Activated CD4-positive, alpha-beta T cell treated with anti-CD3 and anti-CD28 coated beads for 24 hours (primary cell): ENCODE results near the gene UPF2.
"Not testable (repeated sequence)": the region's sequence is repeated elsewhere in the genome, so short reads cannot be mapped to it uniquely, and the experiment has no call there.

ENCODE experiments used
- DNase-seq, 2 donors: peaks; one replicate each; pipeline ENCODE4 v3.0.0-alpha.2; 2020; ENCODE audit warnings: low read depth in 2 of 2

UPF2 gene

GRCh38 chr10:12042797-12043651, at the start of gene UPF2:
Gene UPF2 (minus strand): TSS chr10:12042809. CDS start chr10:12035423, 7,386 bp downstream.
- peak; percentile 95 to 96 for DNase-seq

- no peak for DNase-seq
Measured at GRCh38 chr10:12091421-12091820, 48.8 kb upstream of the UPF2 start.

DNA sequence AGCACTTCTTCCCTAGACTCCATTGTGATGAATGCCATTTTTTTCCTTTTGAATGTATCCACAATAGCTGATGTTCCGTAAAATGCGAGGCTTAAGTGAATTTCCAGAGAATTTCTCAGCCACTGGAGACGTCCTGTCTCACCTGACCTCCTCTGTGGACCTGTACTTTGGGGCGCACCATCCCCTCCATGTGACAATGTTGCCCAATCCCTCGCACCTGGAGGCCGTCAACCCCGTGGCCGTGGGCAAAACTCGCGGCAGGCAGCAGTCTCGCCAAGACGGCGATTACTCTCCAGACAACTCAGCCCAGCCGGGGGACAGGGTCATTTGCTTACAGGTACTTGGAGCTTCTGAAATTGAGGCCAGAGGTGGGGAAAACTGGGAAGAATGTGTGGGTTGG, 46.3 kb upstream of the UPF2 start:
- DNase-seq: no peak

DNA sequence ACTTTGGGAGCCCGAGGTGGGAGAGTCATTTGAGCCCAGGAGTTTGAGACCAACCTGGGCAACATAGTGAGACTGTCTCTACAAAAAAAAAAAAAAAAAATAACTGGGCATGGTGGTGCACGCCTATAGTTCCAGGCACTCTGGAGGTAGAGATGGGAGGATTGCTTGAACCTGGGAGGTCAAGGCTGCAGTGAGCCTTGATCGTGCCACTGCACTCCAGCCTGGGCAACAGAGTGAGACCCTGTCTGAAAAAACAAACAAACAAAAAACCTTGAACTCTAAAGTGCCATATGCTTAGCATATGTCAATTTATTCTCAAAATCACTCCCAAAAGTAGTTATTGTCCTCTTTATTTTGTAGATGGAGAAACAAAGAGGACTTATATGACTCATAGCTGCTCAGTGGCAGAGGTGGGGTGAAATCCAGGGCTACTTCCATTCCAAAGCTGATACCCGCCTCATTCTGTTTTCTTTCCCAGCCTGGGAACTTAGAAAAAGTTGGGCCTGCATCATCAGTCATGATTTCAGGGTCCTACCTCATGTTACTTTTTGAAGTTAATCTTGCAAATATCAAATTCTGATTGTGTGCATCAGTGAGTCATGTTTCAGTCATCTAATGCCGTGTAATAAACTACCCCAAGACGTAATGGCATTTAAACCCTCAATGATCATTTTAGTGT, 39.4 kb upstream of the UPF2 start:
- no peak for DNase-seq

DNA sequence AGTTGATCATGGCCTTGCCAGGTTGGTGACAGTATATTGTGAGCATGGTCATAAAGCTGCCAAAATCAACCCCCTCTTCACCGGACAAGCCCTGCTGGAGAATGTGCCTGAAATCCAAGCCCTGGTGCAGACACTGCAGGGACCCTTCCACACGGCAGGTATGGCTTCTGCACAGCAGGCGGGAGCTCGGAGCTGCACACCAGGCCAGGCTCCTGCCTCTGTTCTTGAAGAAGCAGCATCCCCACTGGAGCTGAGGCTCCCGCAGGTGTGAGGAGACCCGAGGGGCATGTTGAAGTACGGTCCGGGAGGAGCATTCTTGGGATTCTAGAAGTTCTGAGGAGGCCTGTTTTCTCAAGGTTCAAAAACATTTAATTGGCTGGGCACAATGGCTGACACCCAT, 38.9 kb upstream of the UPF2 start:
- no peak for DNase-seq

DNA sequence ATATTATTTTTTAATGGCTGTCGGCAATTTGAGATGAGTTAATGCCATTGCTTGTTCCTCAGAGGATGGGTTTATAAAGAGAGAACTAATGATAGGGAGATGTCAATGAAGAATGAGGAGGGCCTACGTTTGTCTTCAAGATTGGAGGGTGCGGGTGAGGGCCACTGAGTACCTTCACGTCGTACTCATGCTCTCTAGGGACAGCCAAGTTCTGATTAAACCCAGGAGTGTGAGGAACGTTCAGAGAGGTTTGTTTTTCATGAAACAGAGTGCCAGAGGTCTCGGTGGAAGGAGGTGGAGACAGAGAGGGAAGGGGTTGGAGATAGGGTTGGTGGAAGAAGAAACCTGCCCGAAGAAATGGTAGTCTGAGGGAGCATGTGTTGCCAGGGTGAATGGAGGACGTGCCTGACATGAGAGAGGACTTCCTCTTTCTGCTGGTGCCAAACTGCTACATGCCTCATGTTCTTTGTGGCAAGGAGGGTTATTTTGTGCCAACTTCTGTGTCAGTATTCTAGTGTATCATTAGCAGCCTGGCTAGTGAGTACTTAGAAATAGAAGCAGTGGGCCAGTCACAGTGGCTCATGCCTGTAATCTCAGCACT, 35.1 kb upstream of the UPF2 start:
- no peak for DNase-seq

DNA sequence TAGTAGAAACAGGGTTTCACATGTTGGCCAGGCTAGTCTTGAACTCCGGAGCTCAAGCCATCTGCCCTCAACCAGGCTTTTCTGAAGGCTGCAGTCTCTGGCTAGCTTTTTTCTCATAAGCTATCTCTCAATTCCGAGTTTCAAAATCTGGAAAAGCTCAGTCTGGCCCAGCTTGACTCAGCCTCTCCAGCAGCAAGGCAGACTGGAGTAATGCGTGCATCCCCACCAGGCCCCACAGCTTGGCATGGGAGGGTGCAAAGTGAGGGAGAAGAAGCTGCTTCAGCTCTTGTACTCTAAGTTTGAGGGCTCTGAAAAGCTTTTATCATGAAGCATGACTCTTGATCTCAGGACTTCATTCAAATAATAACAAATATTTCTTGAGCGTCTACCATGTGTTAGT, 30.9 kb upstream of the UPF2 start:
- DNase-seq: no peak

DNA sequence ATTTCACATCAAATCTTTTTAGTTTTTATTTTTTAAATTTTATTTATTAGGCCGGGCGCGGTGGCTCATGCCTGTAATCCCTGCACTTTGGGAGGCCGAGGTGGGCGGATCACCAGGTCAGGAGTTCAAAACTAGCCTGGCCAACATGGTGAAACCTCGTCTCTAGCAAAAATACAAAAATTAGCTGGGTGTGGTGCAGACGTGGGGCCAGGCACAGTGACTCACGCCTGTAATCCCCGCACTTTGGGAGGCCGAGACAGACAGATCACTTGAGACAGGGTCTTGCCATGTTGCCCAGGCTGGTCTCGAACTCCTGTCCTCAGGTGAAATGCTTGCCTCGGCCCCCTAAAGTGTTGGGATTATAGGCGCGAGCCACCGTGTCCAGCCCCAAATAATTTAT, 28.8 kb upstream of the UPF2 start:
- not testable (repeated sequence) for DNase-seq

DNA sequence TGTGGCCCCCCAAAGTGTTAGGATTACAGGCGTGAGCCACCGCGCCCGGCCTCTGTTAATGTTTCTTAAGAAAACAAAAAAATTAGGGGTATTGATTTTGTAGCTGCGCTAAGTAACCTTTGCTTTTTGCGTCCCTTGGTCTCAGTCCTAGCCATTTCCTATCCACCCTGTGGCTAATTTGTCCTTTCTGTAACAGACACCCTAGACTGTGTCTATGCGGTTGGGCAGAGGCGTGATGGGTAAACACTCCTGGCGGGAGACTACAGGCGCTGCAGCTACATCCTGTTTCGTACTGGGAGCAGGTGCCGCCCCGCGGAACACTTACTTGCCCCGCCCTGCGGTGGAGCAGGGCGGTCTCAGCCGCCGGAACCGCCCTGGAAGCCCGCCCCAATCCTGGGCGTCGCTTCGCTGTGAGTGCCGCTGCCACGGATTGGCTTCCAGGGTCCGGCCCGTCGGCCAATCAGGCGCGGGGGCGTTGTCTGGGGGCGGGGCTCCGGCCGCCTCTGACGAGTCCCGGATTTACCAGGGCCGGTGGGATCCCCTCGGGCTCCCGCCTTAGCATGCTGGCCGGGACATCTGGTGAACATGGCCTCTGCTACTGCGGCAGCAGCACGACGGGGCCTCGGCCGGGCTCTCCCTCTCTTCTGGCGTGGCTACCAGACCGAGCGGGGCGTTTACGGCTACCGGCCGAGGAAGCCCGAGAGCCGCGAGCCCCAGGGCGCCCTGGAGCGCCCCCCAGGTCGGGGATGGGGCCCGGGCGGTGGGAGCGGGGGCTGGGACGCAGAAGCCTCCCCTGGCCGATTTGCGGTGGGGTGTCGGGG, 26.1 kb upstream of the UPF2 start, which contains the start of gene DHTKD1:
TSS of gene DHTKD1 (plus strand) at position 506 of the 821 bp plus-strand sequence. CDS start at position 586, 80 bp downstream.
- DNase-seq: peak; percentile 98 to 99

DNA sequence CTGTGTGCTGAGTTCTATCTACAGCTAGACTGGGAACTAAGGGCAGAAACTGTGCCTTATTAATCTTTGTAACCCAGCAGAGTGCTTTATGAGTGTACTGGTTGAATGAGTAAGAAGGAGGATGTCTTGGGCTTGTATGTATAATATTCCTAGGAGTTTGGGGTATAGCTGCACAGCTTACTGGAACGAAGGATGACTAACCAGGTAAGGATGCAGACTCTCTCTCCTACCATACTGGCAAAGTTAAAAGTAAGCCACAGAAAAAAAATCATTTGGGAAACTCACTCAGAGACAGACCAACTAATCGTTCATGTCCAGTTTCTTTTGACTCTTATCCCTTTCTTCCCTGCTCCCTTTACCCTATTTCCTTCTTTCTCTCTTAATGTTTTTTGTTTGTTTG, 24.7 kb upstream of the UPF2 start:
- DNase-seq: no peak

DNA sequence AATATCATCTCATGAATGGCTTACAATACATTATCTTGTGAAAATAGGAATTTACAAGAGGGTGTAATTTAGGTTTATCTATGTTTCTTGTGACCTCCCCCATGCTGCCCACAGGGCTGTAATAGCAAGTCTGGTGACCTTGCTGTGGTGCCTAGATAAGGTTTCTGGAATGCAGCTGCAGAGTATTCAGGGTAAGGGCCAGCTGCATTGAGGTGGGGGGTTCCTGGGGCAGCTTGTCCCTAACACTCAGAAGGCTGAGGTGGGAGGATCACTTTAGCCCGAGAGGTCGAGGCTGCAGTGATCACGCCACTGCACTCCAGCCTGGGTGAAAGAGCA, 20.8 kb upstream of the UPF2 start:
- no peak for DNase-seq

DNA sequence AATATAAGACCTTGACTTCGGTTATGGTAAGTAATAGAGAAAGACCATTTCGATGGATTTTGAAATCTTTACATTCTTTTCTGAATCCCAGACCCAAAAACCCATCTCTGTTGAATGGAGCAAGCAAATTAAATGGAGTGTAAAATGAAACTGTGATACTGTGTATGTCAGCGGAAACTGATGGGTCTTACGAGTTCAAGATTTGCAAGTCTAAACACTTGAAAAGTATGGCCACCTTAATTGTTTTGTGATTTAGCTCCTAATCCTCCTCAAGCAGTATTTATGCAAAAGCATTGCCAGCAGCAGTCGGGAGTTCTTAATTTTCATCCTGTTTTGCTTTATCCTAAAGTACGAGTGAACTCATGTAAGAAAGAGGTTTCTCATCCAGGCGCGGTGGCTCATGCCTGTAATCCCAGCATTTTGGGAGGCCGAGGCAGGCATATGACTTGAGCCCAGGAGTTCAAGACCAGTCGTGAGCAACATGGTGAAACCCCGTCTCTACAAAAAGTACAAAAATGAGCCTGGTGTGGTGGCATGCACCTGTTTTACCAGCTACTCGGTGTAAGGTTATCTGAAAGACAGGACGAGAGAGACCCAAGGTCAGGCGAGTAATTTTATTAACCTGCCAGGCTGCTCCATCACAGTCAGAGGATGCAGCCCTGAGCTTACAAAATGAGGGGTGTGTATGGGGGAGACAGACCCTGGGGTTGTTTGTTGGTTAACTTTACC, 20.3 kb upstream of the UPF2 start:
- no peak for DNase-seq

DNA sequence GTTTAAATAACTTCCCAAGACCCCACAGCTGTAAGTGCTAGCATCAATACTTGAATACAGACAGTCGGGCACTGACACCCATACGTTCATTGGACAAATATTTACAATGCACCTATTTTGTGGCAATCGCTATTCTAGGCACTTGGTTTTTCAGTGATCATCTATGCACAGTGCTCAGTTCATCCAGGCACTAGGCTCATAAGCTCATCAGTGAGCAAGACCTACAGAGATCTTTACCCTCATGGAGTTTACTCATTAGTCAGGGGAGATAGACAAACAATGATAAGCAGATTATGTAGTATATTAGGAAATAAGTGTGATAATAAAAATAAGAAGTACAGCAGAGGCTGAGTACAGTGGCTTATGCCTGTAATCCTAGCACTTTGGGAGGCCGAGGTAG, 18.5 kb upstream of the UPF2 start:
- DNase-seq: no peak

- no peak for DNase-seq
Measured at GRCh38 chr10:12056748-12057147, 14.1 kb upstream of the UPF2 start.

DNA sequence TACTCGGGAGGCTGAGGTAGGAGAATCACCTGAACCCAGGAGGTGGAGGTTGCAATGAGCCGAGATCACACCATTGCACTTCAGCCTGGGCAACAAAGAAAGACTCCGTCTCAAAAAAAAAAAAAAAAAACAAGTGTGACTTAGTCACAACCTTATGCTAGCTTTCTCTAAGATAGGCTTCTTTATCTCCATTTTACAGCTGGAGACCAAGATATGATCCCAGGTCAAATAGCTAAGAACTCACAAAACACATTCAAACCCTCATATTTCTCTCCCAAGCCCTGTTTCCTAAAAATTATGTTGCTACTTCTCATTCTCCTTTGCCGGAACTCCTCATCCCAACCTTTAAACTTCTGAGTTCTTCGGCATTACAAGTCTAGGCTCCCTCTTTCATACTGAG, 13.1 kb upstream of the UPF2 start:
- DNase-seq: no peak

DNA sequence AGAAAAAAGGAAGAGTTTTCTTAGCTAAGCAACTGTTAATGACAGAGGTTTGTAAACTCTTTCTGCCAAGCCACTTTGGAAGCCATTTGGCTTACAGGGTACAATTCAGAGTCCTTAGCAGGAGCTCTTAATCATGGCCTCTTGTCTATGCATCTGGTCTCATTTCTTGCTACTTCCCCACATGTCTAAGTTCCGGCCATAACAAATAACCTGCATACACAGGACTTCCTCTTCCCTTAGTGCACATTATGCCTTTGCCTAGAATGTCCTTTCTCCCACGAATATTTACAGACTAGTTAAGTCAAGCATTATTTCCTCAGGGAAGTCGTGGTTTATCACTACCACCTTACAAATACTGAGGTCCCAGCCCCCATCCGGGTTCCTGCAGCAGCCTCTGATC, 8.6 kb upstream of the UPF2 start:
- DNase-seq: no peak

DNA sequence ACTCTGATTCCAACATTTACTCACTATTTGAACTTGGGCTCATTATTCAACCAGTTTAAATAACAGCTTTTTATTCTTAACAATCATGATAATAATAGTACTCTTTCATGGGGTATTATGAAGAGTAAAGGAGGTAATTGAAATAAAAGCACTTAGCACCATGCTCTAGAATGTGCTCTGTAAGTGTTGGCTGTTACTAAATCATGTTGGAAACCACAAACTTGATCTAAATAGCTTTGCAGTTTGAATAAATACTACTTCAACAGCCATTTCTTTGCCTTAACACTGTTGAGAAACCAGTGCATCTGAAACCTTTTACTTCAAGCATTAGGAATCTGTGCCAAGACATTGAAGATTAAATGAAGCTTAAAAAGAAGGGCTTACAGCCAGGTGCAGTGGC, 7.9 kb upstream of the UPF2 start:
- DNase-seq: no peak

DNA sequence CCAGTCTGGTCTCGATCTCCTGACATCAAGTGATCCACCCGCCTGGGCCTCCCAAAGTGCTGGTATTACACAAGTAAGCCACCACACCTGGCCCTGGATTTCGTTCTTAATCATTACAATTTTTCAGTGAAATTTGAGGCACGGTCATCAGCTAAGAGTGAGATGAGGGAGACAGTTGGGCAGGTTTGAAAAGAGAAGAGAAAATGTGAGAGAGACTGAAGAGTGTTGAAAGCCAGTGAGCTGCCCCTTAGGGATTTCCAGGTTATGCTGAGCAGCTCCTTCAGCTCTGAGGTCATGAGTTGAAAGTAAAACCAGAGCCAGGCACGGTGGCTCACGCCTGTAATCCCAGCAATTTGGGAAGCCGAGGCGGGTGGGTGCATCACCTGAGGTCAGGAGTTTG, 5.9 kb upstream of the UPF2 start:
- no peak for DNase-seq

DNA sequence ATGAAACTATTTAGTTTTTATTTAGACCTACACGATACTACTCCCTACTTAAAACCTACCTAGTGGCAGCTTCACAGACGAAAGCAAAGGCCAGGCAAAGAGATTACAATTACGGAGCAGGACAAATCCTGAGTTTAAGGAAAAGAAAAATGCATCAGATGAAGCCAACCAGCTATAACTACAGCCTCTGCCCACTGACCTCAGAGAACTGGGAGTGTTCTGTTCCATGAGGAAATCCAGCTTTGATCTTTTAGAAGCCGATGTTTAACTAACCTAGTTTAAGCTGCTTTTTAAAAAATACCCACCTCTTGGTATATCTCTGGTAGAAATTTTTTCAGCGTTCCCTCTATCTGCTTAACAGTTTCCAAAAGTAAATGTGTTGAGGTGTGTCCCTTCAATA, 3.0 kb upstream of the UPF2 start:
- DNase-seq: no peak

DNA sequence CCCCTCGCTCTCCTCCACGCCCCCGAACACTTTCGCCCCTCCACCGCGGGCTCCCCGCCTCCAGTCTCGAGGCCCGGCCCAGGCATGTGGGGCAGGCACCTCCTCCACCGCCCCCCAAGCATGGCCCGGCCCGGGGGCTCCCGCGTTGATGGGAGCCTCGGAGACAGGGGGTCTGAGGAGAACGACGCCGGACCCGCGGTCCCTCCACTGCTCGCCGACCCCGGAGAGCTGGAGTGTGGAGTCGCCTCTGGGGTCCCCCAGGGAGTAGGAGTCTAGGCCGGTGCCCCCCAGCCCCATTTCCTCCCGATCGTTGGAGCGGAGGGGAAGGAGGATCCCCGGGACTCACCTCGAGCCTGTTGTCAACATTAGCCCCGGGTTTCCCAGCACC, 206 bp downstream of the UPF2 start:
- DNase-seq: peak in 1 of 2 donors; percentile 24

DNA sequence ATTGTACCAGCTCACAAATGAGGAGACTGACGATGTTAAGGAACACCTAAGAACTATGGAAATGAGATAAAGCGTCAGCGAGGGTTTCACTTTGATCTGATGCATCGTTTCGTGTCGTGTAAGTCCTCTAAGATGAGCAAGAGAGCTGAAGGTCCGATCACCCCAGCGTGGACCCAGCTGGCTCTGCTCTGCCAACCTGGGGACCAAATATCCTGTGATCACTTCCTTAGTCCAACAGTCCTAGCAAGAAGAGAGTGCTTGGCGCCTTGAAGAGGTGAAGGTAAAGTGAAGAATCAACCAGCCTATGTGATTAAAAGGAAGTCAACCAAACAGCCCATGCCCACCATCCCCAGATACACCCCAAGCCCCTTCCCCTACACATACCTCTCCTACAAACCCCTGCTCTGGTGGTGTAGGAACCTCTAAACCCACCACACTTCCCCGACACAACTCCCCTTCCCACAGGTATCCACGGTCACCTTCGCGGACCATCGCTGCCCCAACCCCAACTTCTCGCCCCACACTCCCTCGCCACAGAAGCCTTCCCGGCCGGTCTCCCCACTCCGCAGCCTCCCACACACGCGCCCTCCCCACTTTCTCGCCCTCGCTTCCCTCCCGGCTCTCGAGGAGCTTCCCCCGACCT, 722 bp downstream of the UPF2 start:
- peak in 1 of 2 donors; percentile 30 for DNase-seq
